Right ventricle myocardium inferior (tissue), 1 donor: ENCODE results near the gene NOTCH1. TPM values are rescaled to one million over a fixed set of nuclear protein-coding genes. Genes with fewer than 3 reads are reported as not detected.

ENCODE experiments used
- ATAC-seq: fragments of 200-7000 bp; cut with Tn5 transposase; one replicate; pipeline ENCODE4 v1.9.1; 2020; ENCODE audit warnings: mild to moderate bottlenecking, moderate library complexity
- DNase-seq: peaks from one replicate; pipeline ENCODE4 v3.0.0; 2021; ENCODE audit errors: missing footprints
- intact Hi-C: fragments of 100-400 bp; cut with DNase I; formaldehyde crosslinking; loops from one replicate; pipeline ENCODE4 v1.11.0; 2022
- total RNA-seq: library from RNA; stranded (reverse); fragmentation: NEBNext Ultra II Directional; extraction: Animal tissue kit (Norgen Biotek cat#: 25700); gene quantifications from one replicate; pipeline ENCODE4 v1.2.1, GENCODE V29; 2021
- donor health status: DM: no; HTN: yes; CAD: no; lungs with severe emphysema.

Gene NOTCH1
- total RNA-seq, 1 donor from 2014 or later, result 18.7 TPM

DNA sequence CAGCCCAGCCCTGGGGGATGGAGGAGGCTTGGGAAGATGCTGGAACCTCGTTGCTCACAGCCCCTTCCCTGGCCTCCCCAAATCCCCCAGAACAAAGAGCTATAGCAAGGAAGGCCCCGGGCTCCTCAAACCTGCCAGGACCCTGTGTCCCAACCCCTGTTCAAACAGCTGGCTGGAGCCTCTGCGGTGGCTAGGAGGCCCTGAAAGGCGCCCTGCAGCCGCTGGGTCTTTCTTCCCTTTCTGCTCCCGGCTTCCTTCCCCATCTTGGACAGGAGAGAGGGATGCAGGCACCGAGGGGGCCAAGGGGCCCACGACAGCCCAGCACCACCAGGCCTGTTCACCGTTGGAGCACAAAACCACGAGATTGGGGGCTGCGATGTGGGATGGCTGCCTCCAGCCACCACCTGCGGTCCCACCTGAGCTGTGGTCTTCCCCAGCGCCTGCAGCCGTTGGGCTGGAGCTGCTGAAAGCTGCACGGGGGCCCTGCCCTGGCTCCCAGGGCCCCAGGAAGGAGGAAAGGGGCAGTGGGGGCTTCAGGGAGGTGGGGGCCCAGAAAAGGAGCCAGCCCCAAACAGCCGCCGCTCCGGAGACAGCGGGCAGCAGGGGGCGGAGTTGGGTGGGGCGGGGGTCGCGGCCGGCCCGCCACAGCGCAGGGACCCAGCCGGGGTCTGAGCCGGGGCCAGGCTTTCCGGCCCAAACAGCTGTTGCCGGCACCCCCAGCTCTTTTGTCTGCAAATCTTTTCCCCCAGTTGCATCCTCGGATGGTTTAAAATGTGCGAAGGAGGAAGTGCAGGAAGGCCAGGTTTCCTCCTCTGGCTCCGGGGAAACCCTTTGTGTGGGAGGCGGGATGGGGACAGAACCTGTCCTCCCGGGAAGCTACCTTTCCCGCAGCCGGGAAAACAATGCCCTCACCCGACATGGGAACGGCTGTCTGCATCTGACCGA, 16.1 kb downstream of the NOTCH1 start:
- intact Hi-C loops, result loop anchor here (5.0 kb wide), 1 partner anchor 37 kb away; no protein-coding TSS in a partner anchor
- no peak for DNase-seq
- no peak for ATAC-seq

DNA sequence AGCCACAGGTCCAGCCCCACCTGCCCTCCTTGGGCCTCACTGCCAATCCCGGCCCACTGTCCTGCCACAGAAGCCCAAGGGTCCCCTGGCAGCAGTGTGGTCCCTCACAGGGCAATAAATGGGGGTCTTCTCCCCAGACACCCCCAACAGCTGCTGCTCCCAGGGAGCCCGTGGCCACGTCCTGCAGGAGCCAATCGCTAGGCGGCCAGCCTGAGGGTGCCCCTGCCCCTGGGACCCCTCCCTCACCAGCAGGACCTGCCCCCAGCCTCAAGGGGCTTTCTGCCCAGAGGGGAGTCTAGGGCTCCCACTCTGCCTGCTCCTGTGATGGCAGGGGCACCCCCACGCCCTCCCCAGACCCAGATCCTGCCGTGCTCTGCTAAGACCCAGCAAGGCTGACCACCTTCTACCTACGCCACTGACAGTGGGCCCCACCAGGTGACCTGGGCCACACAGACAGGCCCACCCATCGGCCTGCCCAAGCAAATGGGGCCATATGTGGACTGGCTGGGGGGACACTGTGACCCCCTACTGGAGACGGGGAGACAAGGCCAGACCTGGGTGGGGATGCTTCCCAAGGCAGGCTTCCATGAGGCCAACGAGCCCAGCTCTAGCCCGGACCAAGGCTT, 17.0 kb downstream of the NOTCH1 start:
- no peak for DNase-seq
- ATAC-seq, result no peak
- intact Hi-C loops, result no loop called here

DNA sequence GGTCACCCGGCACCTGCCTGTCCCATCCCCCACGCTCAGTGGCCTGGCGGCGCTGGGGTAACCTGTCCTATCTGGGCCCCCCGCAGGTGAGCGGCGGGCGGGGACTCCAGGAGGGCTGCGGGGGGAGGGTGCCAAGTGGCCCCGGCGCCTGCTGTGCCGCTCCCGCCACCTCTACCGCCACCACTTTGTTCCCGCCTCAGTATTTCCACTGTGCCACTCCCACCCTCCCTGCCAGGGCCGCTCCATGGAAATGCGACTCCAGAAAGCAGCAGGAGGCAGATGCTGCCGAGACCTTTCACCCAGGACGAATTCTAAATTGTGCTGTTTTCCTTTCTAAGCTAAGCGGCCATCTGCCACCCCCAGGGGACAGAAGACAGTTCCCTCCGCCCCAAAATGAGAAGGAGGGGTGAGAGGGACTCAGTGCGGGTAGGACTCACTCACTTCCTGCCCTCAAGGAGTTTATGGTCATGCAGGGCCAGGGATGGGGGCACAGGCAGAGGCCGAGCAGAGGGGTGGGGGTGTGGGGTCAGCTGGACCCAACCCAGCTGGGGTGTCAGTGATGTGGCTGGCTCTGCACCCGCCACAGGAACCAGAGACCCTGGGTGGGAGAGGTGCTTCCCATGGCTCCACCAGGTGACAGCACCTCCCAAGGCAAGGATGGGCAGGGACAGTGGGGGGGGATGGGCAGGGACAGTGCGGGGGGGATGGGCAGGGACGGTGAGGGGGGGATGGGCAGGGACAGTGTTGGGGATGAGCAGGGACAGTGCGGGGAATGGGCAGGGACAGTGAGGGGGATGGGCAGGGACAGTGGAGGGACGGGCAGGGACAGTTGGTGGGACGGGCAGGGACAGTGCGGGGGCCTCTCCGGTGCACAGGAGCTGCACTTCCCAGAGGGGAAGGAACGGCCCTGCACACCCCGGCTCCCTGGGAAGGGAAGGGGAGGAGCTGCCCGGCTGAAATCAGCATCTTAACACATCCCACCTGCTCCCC, 17.8 kb downstream of the NOTCH1 start:
- peak; percentile 51 for DNase-seq
- intact Hi-C loops, result no loop called here
- ATAC-seq, result no peak

DNA sequence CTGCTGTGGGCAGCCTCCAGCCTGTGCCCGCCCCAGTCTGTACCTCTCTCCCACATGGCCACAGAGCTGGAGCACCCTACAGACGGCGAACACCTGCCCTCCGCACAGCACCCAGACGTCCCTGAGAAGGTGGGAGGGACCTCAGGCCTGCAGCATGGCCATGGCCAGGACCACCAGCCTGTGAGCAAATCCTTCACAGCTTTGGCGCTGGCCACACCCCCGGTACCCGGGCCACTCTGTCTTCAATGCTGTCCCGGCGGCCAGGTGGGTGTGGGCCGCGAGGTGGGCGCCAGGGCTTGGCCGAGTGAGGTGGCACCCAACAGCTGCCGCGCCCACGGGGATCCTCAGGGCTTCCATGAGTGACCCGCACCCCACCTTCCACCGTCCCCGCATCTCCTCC, 18.7 kb downstream of the NOTCH1 start:
- no peak for ATAC-seq
- intact Hi-C loops, result no loop called here
- DNase-seq, result no peak

DNA sequence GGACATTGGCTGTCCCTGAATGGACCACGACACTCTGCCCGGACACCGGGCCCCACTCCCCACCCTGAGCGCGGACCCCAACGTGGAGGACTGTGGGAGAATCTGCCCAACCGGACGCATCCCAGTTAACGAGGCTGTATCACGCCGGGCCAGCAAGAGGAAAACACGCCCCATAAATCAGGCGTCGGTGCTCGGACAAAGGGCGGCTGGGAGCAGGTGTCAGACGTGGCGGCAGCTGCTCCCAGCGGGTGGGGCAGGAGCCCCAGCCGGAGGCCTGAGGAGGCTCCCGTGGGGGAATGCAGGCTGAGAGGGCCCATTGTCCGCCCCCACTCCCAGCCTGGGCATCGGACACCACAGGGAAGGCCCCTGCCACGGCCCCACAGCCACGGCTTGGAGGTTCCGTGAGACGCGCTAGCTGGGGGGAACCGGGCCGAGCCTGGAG, 19.2 kb downstream of the NOTCH1 start:
- intact Hi-C loops, result no loop called here
- no peak for ATAC-seq
- no peak for DNase-seq

DNA sequence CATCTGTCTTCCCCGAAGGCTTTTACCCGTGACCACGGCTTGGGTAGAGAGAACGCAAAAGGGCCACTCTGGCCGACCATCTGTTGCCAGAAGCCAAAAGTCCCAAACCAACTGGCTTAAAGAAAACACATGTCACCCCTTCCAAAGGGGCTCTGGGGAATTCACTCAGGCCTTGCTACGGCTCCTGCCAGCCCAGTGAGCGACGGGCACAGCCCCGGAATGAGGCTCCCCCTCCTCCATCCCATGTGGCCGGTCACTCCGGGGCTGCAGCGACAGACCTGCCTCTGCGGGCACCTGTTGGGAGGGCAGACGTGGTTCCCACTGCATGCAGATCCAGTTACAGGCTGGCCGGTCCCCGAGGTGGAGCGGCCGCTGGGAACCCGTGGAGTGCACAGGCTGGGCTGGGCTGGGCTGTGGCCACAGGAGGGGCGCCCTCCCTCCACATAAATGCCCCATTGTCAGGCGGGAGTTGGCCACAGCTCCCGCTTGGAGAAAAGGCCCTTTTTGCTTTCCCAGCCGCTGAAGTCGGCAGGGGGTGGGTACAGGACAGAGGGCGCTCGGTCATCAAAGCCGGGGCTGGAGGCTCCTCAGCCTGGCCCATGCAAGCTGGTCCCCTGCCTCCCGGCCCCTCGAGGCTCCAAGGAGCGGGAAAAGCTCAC, 19.9 kb downstream of the NOTCH1 start:
- ATAC-seq, result peak; percentile 8
- intact Hi-C loops, result no loop called here
- no peak for DNase-seq

DNA sequence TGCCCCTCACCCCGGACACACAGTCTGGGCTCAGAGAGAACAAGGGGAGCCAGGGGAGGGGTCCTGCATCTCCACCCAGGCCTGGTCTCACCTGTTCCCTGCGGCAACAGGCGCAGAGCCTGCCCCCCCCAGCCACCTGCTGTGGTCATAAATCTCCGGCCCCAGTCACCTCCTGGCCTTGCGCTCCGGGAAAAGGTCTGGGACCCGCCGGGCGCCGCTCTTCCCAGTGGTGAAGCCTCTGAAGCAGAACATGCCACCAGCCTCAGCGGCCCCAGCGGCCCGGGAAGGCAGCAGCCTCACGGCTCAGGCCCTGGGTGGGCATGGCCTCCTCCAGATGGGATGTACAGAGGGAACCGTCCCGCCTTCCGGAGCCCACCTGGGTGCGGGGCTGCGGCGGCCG, 20.6 kb downstream of the NOTCH1 start:
- DNase-seq, result no peak
- intact Hi-C loops, result no loop called here
- no peak for ATAC-seq

DNA sequence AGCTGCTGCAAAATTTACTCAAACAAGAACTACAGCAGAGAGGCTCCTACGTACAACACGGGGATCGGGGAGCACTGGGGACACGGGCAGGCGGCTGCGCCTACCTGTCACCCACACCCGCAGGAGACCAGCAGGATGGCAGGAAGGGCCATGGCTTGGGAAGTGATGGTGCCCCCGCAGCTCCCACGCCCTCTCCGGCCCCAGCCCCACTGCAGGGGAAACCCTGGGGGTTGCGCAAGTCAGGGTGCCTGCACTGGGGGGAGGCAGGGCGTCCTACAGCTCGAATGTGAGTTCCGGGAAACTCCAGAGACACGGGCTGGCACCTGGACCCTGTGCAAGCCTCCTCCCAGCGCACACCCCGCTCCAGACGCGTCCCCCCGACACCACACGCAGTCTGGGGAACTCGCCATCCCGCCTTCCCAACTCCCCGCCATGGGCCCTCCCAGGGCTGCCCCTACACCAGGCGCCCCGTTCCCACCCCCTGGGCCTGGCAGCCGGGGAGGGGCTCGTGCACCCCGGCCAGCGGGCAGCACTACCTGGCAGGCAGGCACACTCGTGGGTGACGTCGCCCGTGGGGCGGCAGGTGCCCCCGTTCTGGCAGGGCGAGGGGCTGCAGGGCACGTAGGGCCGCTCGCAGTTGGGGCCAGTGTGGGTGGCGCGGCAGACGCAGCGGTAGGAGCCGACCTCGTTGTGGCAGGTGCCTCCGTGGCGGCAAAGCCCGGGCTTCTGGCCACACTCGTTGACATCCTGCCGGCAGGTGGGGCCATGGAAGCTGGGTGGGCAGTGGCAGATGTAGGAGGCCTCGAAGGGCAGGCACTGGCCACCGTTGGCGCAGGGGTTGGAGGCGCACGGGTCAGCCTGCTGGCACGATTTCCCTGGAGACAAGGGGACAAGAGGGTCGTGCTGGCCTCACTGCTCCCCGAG, 23.3 kb downstream of the NOTCH1 start:
- intact Hi-C loops, result no loop called here
- DNase-seq (no peak), ATAC-seq (no peak)

DNA sequence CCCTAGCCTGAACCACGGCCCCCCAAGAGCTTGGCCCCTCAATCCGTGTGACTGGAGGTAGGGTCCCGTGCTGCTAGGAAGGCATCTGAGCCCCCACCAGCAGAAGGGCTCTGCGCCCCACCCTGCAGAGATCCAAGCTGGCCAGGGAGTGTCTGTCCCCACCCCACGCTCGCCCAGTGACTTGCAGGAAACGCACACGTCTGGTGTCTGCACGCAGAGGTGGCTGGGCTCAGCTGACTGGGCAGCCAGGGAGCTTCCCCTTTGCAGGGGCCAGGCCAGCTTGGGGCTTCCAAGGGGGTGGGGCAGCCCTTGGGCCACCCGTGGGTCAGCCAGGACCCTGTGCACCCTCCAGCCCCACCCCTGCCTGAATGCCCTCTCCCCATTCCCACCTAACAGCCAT, 24.3 kb downstream of the NOTCH1 start:
- DNase-seq, result peak; percentile 83
- ATAC-seq, result peak; percentile 13
- intact Hi-C loops, result no loop called here

GRCh38 chr9:136520053-136520540, 25.8 kb downstream of the NOTCH1 start:
- ATAC-seq, result no peak
- DNase-seq, result no peak
- intact Hi-C loops, result no loop called here

GRCh38 chr9:136519263-136520052, 26.4 kb downstream of the NOTCH1 start:
- intact Hi-C loops, result no loop called here

DNA sequence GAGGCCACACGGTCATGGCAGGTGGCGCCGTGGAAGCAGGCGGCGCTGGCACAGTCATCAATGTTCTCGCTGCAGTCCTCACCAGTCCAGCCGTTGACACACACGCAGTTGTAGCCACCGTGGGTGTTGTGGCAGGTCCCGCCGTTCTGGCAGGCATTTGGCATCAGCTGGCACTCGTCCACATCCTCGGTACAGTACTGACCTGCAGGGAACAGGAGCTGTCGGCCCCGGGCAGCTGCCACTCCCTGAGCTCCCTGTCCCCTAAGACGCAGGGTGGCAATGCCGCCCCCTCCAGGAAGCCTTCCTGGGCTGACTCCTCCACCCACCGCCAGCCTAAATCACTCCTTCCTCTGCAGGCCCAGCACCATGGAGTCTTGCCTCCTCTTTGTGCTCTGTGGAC, 27.2 kb downstream of the NOTCH1 start:
- DNase-seq (no peak), ATAC-seq (no peak)
- intact Hi-C loops, result no loop called here

More at GRCh38 chr9:136519263-136520052, 26.4 kb downstream of the NOTCH1 start:
- ATAC-seq (no peak), DNase-seq (no peak)

GRCh38 chr9:136517950-136518349, 27.9 kb downstream of the NOTCH1 start:
- intact Hi-C loops, result no loop called here
- no peak for ATAC-seq

GRCh38 chr9:136517012-136517743, 28.7 kb downstream of the NOTCH1 start:
- no peak for DNase-seq
- no peak for ATAC-seq
- intact Hi-C loops, result no loop called here

More at GRCh38 chr9:136517950-136518349, 27.9 kb downstream of the NOTCH1 start:
- no peak for DNase-seq

DNA sequence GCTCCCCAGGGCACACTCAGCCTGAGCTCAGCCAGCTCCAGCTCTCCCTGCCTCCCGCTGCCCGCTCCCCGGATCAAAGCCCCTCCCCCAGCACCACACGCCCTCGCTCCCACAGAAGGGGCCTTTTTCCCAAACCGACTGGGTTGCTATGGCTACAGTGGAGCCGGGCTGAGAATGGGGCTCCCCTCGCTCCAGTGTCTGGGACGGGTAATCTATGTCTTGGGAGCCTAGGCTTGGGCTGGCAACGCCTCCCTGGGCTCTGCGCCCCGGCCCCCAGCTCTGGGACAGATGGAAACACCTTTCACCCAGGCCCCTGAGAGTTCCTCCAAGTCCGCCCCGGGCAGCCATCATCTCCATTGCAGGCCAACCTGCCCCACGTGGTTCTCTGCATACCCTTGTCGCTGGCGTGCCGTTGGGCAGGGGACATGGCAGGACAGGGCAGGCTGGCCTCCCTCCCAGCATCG, 29.6 kb downstream of the NOTCH1 start:
- intact Hi-C loops, result no loop called here
- DNase-seq, result no peak
- ATAC-seq, result no peak

DNA sequence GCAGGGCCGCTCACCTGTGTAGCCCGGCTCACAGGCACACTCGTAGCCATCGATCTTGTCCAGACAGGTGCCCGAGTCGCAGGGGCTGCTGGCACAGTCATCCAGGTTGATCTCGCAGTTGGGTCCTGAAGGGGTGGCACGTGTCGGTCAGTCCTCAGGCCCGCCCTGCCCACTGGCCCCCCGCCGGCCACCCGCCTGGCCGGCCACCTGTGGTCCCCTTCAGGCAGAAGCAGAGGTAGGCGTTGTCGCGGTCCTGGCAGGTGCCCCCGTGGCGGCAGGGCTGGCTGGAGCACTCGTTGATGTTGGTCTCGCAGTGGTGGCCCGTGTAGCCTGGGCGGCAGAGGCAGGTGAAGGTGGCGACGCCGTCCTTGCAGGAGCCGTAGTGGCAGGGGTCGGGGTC, 30.6 kb downstream of the NOTCH1 start:
- DNase-seq (no peak), ATAC-seq (no peak)
- intact Hi-C loops, result no loop called here
